Right renal pelvis (tissue), 4 donors: ENCODE results near the gene TBC1D14. TPM values are rescaled to one million over a fixed set of nuclear protein-coding genes. Genes with fewer than 3 reads are reported as not detected.
A peak's percentile ranks its signal among the peaks of the same experiment; 100 is the strongest.
"Not testable (repeated sequence)": the region's sequence is repeated elsewhere in the genome, so short reads cannot be mapped to it uniquely, and the experiment has no call there.

Source experiments
- DNase-seq, 4 donors: peaks; one replicate each; pipeline ENCODE4 v3.0.0-alpha.2; 2013; ENCODE audit warnings: low read depth in 4 of 4, low spot score in 3 of 4, missing footprints in 1 of 4
- polyA plus RNA-seq, 4 donors: library from polyadenylated mRNA; unstranded; fragments of 120-200 nt; gene quantifications; one replicate each; pipeline ENCODE4 v1.2.1, GENCODE V29; 2013; ENCODE audit not compliant: insufficient read length in 4 of 4

TBC1D14 gene
- polyA plus RNA-seq, 4 donors = 55.9 to 67.6 (median 62.0) TPM

DNA sequence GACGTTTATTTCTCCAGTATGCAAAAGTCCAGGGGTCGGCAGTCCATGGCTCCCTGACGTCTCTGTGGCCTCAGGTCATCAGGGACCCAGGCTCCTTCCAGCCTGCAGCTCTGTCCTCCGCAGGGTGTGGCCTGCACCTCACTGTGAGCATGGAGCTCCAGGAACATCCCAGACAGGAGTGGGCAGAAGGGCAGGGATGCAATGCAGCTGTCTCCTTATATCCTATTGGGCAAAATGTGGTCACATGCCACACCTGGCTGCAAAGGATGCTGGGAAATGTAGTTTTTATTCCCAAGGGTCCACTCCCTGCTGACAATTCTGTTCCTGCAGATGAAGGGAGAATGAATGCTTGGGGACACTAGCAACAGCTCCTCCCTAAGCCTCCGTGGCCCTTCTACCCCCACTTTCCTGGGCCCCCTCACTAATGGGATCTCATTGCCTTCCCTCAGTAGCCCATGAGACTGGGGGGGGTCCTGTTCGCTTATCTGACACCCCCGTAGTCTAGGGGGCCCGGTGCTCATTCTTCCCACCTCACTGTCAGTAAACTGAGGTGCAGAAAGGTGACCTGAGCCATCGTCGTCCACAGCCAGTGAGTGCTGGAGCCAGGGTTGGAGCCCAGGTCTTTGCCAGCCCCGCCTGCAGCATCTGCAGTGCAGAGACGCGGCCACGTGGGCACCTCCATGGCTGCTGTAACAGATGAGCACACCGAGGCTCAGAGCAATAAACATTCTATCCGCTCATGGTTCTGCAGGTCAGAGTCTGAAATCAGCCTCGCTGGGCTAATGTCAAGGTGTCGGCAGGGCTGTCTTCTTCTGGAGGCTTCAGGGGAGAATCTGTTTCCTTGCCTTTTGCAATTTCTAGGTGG lies 164.1 kb downstream of the TBC1D14 start:
- peak in 1 of 4 donors; percentile 42 for DNase-seq

- no peak for DNase-seq
Measured at GRCh38 chr4:7074426-7074825, 164.8 kb downstream of the TBC1D14 start.

GRCh38 chr4:7075962-7076695 lies 166.5 kb downstream of the TBC1D14 start:
- no peak for DNase-seq

DNA sequence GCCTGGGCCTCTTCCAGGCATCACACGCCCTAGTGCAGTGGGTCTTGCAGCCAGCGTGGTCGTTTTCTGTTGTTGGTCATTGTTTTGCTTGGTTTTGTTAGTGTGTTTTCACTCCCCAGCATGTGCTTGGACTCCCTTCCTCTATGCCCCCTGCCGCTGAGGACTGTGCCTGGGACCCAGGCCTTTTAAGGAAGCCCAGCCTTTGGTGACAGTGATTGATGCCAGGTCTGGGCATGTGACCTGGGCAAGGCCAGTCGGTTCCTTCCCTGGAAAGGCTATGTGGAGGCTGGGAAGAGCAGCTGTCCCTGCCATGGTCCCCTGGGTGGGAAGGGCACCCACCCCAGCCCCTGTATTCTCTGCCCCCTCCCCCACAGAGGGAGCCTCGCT lies 167.1 kb downstream of the TBC1D14 start:
- DNase-seq = no peak

- no peak for DNase-seq
Measured at GRCh38 chr4:7077371-7077770, 167.7 kb downstream of the TBC1D14 start.

- no peak for DNase-seq
Measured at GRCh38 chr4:7078025-7078424, 168.4 kb downstream of the TBC1D14 start.

GRCh38 chr4:7079483-7079882 lies 169.9 kb downstream of the TBC1D14 start:
- not testable (repeated sequence) for DNase-seq

- DNase-seq = not testable (repeated sequence)
Measured at GRCh38 chr4:7079909-7080308, 170.3 kb downstream of the TBC1D14 start.

Other genes starting within 250 kb of the TBC1D14 start
- 10 to 100 TPM in 2 of 4 donors, 1 to 10 TPM in 1, under 1 TPM in 1; 0.86 to 30.4 (median 17.4) TPM for gene S100P, start 215.9 kb upstream of the TBC1D14 start, polyA plus RNA-seq
- 100 to 1,000 TPM; 119 to 143 (median 137) TPM for gene MRFAP1L1, start 200.0 kb upstream of the TBC1D14 start, polyA plus RNA-seq
- 10 to 100 TPM; 11.7 to 15.3 (median 12.8) TPM for gene BLOC1S4, start 193.7 kb upstream of the TBC1D14 start, polyA plus RNA-seq
- gene KIAA0232, start 127.1 kb upstream of the TBC1D14 start, polyA plus RNA-seq = 10 to 100 TPM; 37.7 to 45.8 (median 44.1) TPM
- 10 to 100 TPM; 20.9 to 23.1 (median 22.2) TPM for gene TADA2B, start 133.5 kb downstream of the TBC1D14 start, polyA plus RNA-seq
- 10 to 100 TPM; 35.7 to 41.0 (median 38.3) TPM for gene GRPEL1, start 158.2 kb downstream of the TBC1D14 start, polyA plus RNA-seq